Hematopoietic multipotent progenitor cell treated with erythropoietin and hydrocortisone succinate and interleukin-3 and kit ligand, for 6 days (in vitro differentiated cells): Measurements from ENCODE around the gene MAML2.
A peak's percentile ranks its signal among the peaks of the same experiment; 100 is the strongest.

ENCODE experiments used
- DNase-seq: peaks from one replicate; pipeline ENCODE4 v3.0.0-alpha.2; 2015

MAML2 gene

DNA sequence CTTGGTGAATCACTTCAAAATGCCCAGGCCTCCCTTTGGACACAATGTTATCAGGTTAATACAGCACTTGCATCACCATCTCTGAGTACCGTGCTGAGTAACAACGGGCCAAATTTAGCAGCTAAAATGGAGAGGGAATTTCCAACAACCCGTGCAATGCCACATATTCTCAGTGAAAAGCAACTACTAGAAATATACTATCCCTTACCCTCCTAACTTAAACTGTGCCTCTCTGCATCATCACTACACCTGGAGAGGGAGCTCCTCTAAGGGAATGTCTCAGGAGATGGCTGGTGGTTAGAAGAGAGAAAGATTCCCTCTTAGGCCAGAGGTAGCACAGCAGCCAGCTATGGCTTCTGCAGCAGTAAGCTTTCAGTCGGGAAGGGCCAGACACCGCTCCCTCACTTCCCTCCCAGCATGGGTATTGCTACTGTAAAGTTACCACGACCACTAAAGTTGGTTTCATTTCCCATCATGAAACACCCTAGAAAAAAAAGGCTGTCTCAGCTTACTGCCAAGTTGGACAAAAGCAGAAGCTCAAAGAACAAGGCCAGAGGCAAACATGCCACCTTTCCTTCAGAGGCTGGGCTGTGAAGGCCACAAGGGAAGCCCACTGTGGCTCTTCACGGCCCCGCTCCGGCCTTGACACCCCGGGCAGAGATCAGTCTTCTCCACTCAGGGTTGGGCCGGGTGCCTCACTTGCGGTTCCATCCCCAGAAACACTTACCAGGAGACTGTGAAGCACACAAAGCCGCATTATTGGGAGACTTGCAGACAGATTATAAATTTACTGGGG, 3.9 kb downstream of the MAML2 start:
- peak; percentile 45 for DNase-seq

DNA sequence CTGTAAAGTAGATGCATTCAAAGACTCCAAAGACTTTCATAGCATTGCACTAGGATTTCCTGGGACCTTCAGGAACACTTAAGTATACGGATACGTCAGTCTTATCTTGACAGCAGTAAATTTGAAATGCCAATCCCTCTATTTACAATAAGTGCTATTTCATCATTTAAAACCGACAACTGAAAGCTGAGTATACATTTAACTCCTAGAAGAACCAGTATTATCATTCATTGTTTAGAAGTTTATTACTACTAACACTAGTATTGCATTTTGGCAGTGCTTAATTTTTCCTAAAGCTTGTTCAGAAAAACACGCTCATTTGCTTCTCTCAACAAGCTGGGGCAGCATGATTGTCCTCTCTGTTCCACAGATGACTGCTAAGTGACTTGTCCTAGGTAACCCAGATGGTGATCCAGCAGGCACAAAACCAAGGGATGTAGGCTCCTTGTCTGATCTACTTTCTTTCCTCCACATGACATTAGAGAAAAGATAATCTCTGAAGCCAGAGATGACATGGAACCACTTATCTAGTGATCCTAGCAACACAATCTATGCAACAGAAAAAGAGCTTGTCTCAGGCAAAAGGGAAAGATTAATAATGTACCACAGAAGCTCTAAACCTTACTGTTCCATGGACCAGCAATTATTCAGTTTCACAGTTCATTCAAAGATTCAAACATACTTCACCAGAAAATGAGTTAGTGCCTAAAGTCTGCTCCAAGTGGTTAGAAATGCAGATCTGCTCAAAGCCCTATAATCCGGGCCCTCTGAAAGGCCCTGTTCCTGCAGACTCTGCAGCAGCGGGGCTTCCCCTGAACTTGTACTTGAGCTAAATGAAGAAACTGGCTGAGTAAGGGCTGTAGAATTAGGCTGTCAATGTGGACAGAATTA, 5.2 kb downstream of the MAML2 start:
- peak; percentile 12 for DNase-seq

DNA sequence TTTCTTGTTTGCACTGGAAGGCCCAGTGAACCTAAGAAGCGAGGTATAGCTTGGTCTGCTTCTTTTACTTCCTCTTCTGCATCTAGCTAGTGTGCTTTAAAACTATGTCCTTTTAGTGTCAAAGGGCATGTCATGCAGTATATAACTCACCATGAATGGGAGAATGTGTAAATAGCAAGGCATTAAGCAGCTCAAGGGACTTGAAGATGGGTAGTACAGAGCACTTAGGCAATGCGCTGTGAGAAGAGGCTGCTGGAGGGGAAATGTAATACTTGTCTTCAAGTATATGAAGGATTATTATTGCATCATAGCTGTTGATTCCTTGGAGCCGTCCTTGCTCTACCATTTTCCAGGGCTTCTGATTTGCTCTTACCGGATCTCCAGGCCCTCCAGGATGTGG, 7.6 kb downstream of the MAML2 start:
- DNase-seq: no peak

DNA sequence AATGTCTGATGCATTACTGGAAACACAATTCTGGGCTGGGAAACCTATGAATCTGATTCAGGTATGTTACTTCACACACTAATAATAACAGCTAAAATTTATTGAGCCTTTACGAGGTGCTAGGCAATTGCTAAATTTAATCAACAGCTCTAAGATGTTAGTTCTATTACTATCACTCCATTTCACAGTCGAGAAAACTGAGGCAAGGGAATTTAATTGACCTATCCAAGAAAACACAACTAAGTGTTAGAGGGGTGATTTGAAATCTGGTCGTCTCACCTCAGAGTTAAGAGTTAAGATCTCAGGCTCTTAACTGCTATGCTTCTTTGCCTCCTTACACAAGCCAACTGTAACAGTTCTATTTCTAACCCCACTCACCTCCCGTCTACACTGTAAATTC, 8.8 kb downstream of the MAML2 start:
- DNase-seq: no peak

DNA sequence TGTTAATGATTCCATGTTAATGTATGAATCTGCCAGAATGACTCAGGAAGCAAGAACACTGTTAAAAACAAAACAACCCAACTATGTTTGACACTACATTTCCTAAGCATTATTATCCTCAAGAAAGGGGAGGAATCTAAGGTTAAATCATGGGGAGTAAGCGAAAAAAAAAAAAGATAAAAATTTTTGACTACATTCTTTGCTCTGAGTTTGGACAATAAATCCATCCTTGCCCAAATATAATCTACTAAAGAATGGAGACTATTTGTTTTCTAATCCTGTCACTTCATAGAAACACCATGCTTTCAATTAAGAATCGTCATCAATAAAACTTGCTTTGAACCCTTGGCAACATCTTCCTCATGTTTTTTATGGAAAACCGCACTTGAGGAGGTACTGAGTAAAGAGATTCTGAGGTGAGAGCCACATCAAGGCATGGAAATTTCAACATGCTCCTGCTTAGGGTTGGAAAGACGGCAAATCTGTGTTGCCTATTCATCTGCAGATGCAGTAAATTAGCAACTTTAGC, 9.7 kb downstream of the MAML2 start:
- DNase-seq: no peak

DNA sequence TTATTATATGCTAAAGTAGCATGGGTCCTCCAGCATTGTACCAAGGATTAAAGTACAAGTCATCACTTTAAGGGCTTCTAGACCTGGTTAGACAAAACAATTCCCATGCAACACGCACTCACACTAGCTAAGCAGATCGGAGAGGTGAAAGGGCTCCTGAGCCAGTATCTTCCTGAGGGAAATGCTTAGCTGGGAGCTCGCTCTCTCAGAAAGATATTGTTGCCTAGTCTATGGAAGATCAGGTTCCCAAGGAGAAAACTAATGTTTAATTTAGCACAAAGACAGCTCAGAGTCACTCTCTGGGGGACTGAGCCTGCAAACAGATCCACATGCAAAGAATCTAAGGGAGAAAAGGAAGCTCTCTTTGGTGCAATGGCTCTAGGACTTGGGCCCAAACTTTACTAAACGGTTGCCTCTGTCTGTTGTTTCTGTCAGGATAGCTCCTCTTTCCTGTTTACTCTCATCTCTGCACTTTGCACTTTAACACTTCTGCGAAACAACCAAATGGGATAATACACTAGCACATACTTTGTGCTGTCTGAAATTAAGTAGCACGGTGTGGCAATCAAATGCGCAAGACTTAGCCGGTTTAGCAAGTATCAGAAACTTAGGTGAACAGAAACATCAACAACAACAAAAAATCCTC, 10.7 kb downstream of the MAML2 start:
- DNase-seq: no peak

DNA sequence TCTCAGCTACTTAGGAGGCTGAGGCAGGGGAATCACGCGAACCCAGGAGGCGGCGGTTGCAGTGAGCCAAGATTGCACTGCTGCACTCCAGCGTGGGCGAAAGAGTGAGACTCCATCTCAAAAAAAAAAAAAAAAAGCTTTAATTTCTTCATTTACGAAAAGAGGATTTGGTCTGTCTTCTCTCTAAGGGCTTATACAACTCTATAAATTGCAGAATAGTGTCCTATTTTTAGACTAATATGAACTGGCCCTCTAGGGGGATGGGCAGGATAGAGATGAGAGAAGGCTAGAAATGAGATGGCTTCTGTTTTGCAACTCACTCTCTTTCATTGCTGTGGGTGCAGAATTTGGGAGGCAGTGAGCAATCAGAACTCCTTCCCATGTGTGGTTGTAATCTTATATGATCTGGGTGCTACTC, 11.3 kb downstream of the MAML2 start:
- no peak for DNase-seq

DNA sequence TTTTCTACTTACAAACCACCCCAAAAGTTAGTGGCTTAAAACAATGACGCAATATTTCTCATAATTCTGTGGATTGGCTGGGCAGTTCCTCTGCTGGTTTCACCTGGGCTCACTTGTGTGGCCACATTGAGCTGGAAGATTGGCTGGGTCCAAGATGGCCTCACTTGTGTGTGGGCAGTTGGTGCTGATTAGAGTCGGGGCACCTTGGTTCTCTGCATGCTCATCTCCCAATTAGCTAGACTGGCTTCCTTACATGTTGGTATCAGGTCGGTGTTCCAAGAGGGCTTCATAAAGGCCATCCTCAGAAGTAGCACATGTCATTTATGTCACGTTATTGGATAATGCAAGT, 12.5 kb downstream of the MAML2 start:
- DNase-seq: no peak

DNA sequence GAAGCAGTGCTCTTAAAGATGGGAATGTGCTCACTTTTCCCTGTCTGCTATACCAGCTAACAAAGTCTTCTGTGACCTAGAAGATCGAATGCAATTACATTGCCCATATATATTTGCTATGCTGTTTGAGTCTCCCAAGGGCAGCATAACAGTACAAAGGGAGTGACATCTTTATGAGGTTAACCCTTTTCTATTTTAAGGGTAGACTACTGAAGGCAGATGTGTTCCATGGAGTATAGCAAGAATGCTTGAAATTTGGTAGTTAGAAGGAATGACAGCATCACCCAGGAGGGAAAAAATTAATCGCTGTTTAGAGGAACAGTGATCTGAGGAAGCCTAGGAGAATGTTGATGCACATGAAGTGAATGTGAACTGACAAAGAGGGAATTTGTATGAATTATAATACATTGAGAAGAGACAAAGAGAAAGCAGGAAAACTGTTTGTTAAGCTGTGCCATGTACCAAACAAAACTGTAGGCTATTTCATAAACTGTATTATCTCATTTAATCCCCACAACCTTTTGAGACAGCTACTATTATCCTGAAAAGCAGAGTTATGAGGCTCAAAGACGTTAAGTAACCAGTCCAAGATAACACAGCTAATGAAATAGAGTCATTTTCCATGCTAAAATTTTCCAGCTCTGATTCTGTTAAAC, 13.0 kb downstream of the MAML2 start:
- DNase-seq: no peak

DNA sequence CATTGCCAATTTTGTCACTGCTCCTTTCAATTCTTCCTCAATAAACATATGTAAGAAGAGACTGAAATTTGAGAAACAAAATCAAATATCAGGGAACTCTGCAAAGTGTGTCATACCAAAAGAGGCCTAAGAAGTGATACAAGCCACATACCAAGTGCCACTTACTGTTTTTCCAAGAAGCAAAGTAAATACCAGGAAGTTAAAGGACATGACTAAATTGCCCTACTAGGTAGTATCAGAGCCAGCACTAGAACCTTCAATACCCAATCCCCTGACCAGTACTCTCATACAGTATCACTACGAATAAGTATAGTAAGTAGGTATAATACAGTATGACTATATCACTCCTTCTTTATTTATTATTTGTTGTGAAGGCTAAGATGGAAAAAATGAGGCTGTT, 13.6 kb downstream of the MAML2 start:
- DNase-seq: no peak

DNA sequence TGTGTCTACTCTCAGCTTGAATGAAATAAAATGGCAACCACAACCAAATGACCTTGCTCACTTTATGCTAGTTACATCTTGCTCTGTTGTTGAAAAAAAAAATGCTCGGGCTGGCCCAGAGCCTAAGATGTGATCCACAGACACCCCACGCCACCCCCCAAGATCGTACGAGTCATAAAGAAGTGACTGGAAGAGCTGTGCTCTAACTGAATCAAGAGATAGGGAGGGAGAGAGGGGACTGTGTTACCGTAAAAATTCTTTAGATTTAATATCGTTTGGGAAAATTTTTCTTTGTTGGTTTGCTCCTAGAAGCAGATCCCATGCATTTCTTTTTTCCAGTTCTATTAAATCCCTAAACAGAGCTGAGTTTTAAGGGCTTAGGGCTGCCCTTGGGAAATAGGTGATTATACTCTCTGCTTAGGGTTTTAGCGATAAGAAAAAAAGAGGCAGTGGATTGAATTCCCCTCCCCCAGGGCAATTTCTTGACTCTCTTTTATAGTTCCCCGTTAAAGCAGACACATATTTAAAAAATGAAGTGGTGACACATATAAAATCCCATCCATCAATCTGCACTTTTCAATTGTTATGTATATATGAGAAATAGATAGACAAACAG, 14.5 kb downstream of the MAML2 start:
- DNase-seq: no peak

DNA sequence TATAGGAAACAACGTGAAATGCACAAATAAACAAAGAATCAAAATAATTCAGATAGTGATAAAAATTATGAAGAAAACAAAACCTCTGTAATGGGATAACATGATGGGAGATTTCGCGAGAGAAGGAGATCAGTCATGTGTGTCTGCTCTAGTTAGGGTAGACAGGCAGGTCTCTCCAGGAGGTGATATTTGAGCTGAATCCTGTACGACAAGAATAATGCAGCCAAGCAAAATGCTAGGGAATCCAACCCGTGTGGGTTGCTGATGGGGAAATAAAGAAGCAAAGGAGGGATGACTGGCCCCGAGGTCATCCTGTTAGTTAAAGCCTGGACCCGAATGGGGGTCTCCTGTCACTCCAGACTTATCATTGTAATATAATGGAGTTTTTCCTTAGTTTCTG, 16.0 kb downstream of the MAML2 start:
- DNase-seq: no peak

DNA sequence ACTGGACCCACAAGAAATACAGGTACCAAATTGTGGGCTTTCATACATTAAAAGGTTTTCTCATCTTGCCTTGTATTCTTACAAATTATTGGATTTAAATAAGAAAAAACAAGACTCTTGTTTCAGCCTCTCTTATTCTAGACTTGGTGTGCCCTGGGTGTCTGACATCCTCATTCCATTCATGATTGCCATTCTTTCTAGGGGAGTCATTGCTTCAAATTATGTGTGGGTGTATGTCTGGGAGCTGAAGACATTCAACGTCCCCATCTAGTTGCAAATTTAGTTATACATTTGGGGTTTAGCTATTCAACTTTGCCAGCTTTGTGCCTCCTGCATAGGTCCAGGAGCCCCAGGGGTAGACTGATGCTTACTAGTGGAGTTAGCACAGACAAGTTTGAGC, 18.1 kb downstream of the MAML2 start:
- no peak for DNase-seq

DNA sequence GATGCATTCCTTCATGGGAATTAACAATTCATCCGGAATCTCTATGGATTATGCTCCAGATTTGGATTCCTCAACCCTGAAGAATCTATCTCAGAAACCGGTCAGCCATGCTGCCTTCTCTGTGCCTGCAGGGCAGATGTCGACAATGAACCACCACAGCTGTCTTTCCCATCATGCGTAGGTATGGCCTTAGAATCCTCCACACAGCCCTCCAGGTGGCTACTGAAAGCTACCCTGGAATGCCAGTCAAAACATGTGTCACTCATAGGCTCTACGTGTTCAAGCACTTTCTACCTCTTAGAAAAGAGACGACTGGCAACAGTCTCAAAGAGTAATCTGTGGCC, 19.4 kb downstream of the MAML2 start:
- DNase-seq: no peak

DNA sequence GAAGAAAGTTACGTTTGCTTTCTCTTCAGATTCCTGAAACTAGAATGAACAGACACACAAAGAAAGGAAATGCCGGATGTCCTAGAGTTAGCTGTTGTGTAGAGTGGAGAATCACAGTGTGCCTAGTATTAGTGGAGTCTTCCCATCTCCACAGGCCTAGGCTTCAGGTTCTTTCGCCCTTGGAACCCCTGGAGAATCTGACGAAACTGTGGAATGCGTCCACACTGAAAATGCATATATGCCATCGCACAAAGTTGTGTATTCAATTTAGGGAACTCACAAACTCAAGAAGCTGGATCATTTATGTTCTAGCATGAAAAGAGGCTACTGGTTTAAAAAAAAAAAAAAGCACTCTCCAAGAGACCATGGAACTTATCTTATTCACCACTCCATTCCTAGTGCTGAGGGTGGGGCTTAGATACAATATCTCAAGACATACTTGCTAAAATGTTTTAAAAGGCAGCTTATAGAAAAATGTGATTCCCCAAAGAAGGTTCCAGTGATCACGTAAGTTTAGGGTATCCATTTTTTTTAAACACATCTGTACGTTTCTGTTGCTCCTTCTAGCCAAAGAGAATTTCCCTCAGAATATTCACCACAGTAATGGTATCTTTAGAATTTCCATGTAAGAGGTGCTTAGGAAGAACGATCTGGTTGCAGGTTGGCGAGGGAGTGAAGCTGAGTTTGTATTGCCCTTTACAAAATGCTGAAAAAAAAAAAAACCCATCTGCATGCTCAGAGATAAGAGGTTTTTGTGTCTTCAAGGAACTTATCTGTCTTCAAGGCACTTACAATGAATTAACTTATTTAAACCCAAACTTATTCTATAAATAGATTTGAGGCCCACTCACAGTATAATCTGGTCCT, 20.0 kb downstream of the MAML2 start:
- DNase-seq: peak; percentile 75

DNA sequence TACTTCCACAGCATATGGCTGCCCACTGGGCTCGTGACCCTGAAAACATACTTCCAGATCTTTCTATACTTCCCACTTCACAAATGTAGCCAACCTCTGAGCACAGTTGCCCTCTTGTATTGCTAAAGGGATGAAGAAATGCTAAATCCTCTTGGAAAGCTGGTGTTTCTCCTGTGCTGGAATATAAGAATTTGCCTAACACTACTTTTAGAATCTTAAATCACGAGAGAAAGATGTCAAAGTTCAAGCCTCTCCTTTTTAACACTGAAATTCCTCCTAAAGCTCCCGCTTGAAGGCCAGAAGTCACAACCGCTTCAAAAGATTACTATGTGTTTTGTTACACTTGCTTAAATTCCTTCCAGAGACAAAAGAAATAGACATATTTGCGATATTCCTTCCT, 21.9 kb downstream of the MAML2 start:
- DNase-seq: no peak

DNA sequence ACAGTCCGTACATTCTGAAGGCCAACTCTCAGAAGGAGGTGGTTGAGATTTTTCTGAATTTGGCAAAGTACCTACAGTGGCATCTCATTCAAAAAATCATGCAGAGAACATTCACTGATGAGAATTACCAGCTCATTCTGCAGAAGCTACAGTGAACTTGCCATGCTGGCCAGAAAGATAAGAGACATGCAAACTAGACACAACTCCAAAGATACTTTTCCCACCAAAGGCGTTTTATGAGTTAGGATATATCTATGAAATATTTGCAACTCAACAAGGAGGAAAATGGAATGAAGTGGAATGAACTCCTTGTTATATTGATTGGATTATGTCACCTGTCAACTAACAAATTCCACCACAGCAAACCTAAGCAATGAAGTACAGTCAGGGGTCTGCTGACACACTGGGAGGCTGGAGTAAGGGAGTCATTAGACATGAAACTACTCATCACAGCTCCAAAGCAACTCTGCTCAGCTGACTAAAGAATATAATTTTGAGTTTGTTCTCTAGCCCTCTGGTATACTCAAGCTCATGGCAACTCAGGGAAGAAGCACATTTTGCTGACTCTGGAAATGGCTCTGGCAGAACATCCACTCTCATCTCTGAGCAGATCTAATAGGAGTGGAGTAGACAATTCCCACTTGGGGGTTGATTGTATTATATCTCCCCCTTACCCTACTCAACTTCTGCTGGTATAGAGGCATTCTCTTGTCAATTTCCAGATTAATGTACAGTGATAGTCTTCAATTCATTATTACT, 22.9 kb downstream of the MAML2 start:
- peak; percentile 48 for DNase-seq

DNA sequence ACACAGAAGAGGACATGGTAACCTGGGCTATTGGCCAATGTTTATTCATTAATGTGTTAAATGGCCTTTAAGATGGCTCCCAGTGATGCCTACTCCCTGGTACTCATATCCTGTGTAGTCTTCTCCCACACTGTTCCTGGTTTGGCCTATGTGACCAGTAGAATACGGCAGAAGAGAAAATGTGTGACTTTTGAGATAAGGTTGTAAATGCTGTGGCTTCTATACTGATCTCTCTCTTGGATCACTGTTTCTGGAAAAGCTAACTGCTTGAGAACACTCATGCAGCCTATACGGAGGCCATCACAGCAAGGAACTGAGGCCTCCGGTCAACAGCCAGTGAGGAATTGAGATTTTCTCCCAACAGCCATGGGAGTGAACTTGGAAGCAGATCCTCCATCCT, 24.1 kb downstream of the MAML2 start:
- peak; percentile 63 for DNase-seq

DNA sequence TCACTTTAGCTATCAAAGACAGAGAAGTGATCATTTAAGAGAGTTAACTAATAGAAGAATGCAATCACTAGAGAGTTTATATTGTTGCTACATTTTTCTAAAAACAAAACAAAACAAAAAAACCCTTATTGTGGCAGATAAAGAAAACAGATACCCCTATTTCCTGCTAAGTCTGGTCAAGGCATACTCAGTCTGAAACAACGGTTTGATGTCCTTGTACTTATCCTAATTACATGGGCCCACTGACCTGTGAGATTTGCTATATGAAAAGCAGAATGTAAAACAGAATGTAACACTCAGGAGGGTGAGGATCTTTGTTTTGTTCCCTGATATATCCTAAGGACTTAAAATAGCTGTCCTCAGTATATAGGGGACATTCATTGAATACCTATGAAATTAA, 24.6 kb downstream of the MAML2 start:
- no peak for DNase-seq

DNA sequence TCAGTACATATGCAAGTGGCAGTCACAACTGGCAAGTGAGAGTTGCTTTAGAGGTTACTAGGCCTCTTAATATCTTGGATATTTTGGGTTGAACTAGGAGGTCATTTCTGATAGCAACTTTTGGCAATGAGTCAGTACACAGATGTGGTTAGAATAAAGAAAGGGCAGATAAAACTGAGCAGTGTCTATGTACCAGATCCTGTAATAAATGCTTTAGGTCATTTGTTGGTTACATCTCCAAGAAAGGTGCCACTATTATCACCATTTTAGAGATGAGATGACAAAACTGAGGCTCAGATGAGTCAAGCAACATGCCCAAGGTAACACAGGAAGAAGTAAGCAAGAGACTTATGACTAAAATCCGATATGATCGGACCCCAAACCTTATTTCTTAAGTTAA, 25.0 kb downstream of the MAML2 start:
- peak; percentile 47 for DNase-seq

DNA sequence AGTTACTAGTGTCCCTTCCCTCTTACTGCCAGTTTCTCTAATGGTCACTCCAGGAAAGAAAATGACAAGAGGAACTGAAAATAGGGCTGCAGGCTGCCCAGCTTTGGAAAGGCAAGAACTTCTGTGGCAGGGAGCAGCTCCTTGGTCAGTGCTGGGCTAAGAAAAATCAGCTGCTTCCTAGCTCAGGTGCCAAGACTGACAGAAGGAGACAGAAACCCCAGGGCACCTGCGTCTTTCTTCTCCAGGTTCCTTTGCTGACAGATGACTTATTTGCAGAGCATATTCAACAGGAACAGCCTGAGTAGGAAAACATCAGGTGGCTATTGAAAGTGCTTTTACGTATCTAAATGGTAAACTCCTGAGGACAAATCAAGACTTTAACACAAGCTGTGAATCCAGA, 25.4 kb downstream of the MAML2 start:
- no peak for DNase-seq
